ENCODE measurements around the gene ANXA7.

DNA sequence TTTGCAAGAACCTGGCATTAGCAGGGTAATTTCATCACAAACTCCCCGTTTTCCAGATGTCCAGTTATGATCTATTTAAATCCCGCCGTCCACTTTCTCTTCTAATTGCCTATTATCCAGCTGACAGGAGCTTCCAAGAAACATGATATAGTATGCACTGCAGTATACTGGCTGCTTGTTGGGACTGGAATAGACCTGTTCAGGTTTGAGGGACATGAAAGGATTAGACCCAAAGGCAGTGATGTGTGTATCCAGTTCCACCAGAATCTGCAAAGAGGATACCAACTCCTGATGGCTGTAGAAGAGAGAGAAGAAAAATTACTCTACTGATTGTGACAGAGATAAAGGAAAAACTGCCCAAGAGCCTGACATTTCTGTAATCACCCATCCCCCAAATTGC, 10.6 kb upstream of the ANXA7 start:
- TF ChIP-seq TP53 (CRISPR knock-in tag; IDR thresholded peaks at IDR 0.05), result no peak
- TF ChIP-seq RFX5 (IDR thresholded peaks at IDR 0.05), result no peak
- TF ChIP-seq JUN (IDR thresholded peaks at IDR 0.05), result no peak
- TF ChIP-seq CEBPB (IDR thresholded peaks at IDR 0.05), result no peak
- TF ChIP-seq, protein P1, sequence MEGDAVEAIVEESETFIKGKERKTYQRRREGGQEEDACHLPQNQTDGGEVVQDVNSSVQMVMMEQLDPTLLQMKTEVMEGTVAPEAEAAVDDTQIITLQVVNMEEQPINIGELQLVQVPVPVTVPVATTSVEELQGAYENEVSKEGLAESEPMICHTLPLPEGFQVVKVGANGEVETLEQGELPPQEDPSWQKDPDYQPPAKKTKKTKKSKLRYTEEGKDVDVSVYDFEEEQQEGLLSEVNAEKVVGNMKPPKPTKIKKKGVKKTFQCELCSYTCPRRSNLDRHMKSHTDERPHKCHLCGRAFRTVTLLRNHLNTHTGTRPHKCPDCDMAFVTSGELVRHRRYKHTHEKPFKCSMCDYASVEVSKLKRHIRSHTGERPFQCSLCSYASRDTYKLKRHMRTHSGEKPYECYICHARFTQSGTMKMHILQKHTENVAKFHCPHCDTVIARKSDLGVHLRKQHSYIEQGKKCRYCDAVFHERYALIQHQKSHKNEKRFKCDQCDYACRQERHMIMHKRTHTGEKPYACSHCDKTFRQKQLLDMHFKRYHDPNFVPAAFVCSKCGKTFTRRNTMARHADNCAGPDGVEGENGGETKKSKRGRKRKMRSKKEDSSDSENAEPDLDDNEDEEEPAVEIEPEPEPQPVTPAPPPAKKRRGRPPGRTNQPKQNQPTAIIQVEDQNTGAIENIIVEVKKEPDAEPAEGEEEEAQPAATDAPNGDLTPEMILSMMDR (IDR thresholded peaks at IDR 0.05), result no peak
- no peak for TF ChIP-seq POLR2A (IDR thresholded peaks at IDR 0.05; ENCODE audit: low read length)
- no peak for TF ChIP-seq PHF8 (IDR thresholded peaks at IDR 0.05; ENCODE audit: borderline replicate concordance, low read depth)
- no peak for TF ChIP-seq CHD4 (IDR thresholded peaks at IDR 0.05; ENCODE audit: borderline replicate concordance)
- TF ChIP-seq EP300 (IDR thresholded peaks at IDR 0.05), result no peak
- no peak for TF ChIP-seq RCOR1 (IDR thresholded peaks at IDR 0.05; ENCODE audit: low read depth, low read length)

Data from A549 (cell line).